ENCODE data around the gene LRRC56. TPM values are rescaled to one million over a fixed set of nuclear protein-coding genes. Genes with fewer than 3 reads are reported as not detected.

The LRRC56 gene
- total RNA-seq, 1 experiment from 2014 or later = 3.4 TPM

- no peak for TF ChIP-seq TCF7 (CRISPR knock-in tag; IDR thresholded peaks at IDR 0.05; ENCODE audit: low read depth)
- no peak for TF ChIP-seq ZNF671 (CRISPR knock-in tag; IDR thresholded peaks at IDR 0.05)
- TF ChIP-seq E2F1 (CRISPR knock-in tag; IDR thresholded peaks at IDR 0.05) = no peak
- TF ChIP-seq, protein P1, sequence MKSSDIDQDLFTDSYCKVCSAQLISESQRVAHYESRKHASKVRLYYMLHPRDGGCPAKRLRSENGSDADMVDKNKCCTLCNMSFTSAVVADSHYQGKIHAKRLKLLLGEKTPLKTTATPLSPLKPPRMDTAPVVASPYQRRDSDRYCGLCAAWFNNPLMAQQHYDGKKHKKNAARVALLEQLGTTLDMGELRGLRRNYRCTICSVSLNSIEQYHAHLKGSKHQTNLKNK (CRISPR knock-in tag; IDR thresholded peaks at IDR 0.05) = no peak
- TF ChIP-seq, protein P2, sequence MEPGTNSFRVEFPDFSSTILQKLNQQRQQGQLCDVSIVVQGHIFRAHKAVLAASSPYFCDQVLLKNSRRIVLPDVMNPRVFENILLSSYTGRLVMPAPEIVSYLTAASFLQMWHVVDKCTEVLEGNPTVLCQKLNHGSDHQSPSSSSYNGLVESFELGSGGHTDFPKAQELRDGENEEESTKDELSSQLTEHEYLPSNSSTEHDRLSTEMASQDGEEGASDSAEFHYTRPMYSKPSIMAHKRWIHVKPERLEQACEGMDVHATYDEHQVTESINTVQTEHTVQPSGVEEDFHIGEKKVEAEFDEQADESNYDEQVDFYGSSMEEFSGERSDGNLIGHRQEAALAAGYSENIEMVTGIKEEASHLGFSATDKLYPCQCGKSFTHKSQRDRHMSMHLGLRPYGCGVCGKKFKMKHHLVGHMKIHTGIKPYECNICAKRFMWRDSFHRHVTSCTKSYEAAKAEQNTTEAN (CRISPR knock-in tag; IDR thresholded peaks at IDR 0.05) = no peak
- TF ChIP-seq ESRRA (CRISPR knock-in tag; IDR thresholded peaks at IDR 0.05; ENCODE audit: borderline replicate concordance) = no peak
- no peak for TF ChIP-seq ZNF512 (CRISPR knock-in tag; IDR thresholded peaks at IDR 0.05; ENCODE audit: borderline replicate concordance)
Measured at GRCh38 chr11:526192-526591, 11.1 kb upstream of the LRRC56 start (continued).

GRCh38 chr11:528166-528814, 9.0 kb upstream of the LRRC56 start:
- H3K4me3 Mint-ChIP-seq = no peak overlapping the region
- CTCF ChIA-PET = no interaction called here
- POLR2A ChIA-PET = no interaction called here
- peaks cover 5% of the 10 kb centered on the region for H3K27me3 Mint-ChIP-seq (ENCODE audit: low read depth)
- peaks cover 7% of the 10 kb centered on the region for H3K9me3 Mint-ChIP-seq
- ATAC-seq = no peak
- no peak for DNase-seq (ENCODE audit: low spot score)
- H3K4me1 Mint-ChIP-seq = no peaks in the 10 kb centered on the region
- H3K27ac Mint-ChIP-seq = no peak overlapping the region
- H3K36me3 Mint-ChIP-seq = peaks cover 8% of the 10 kb centered on the region
- TF ChIP-seq JAZF1 (CRISPR knock-in tag; IDR thresholded peaks at IDR 0.05) = no peak
- no peak for TF ChIP-seq TEAD4 (CRISPR knock-in tag; IDR thresholded peaks at IDR 0.05)
- no peak for TF ChIP-seq SOX15 (CRISPR knock-in tag; IDR thresholded peaks at IDR 0.05)
- no peak for TF ChIP-seq SMAD3 (CRISPR knock-in tag; IDR thresholded peaks at IDR 0.05; ENCODE audit: borderline replicate concordance)
- no peak for TF ChIP-seq ZNF423 (CRISPR knock-in tag; IDR thresholded peaks at IDR 0.05)
- no peak for TF ChIP-seq RORB (CRISPR knock-in tag; IDR thresholded peaks at IDR 0.05)
- no peak for TF ChIP-seq NFE2L1 (CRISPR knock-in tag; IDR thresholded peaks at IDR 0.05)
- TF ChIP-seq GABPB1 (CRISPR knock-in tag; IDR thresholded peaks at IDR 0.05) = no peak
- no peak for TF ChIP-seq FOXP1 (CRISPR knock-in tag; IDR thresholded peaks at IDR 0.05; ENCODE audit: borderline replicate concordance)
- TF ChIP-seq, protein P3, sequence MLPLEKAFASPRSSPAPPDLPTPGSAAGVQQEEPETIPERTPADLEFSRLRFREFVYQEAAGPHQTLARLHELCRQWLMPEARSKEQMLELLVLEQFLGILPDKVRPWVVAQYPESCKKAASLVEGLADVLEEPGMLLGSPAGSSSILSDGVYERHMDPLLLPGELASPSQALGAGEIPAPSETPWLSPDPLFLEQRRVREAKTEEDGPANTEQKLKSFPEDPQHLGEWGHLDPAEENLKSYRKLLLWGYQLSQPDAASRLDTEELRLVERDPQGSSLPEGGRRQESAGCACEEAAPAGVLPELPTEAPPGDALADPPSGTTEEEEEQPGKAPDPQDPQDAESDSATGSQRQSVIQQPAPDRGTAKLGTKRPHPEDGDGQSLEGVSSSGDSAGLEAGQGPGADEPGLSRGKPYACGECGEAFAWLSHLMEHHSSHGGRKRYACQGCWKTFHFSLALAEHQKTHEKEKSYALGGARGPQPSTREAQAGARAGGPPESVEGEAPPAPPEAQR (CRISPR knock-in tag; IDR thresholded peaks at IDR 0.05) = no peak
- TF ChIP-seq NR2C2 (CRISPR knock-in tag; IDR thresholded peaks at IDR 0.05) = no peak
- TF ChIP-seq ZBTB21 (CRISPR knock-in tag; IDR thresholded peaks at IDR 0.05; ENCODE audit: borderline replicate concordance) = no peak
- TF ChIP-seq NR3C1 (CRISPR knock-in tag; conservative IDR thresholded peaks at IDR 0.05; ENCODE audit: low read depth) = no peak
- TF ChIP-seq, protein P4, sequence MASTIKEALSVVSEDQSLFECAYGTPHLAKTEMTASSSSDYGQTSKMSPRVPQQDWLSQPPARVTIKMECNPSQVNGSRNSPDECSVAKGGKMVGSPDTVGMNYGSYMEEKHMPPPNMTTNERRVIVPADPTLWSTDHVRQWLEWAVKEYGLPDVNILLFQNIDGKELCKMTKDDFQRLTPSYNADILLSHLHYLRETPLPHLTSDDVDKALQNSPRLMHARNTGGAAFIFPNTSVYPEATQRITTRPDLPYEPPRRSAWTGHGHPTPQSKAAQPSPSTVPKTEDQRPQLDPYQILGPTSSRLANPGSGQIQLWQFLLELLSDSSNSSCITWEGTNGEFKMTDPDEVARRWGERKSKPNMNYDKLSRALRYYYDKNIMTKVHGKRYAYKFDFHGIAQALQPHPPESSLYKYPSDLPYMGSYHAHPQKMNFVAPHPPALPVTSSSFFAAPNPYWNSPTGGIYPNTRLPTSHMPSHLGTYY (CRISPR knock-in tag; IDR thresholded peaks at IDR 0.05) = no peak
- no peak for TF ChIP-seq CDX4 (CRISPR knock-in tag; IDR thresholded peaks at IDR 0.05; ENCODE audit: borderline replicate concordance)
- TF ChIP-seq, protein P5, sequence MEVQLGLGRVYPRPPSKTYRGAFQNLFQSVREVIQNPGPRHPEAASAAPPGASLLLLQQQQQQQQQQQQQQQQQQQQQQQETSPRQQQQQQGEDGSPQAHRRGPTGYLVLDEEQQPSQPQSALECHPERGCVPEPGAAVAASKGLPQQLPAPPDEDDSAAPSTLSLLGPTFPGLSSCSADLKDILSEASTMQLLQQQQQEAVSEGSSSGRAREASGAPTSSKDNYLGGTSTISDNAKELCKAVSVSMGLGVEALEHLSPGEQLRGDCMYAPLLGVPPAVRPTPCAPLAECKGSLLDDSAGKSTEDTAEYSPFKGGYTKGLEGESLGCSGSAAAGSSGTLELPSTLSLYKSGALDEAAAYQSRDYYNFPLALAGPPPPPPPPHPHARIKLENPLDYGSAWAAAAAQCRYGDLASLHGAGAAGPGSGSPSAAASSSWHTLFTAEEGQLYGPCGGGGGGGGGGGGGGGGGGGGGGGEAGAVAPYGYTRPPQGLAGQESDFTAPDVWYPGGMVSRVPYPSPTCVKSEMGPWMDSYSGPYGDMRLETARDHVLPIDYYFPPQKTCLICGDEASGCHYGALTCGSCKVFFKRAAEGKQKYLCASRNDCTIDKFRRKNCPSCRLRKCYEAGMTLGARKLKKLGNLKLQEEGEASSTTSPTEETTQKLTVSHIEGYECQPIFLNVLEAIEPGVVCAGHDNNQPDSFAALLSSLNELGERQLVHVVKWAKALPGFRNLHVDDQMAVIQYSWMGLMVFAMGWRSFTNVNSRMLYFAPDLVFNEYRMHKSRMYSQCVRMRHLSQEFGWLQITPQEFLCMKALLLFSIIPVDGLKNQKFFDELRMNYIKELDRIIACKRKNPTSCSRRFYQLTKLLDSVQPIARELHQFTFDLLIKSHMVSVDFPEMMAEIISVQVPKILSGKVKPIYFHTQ (CRISPR knock-in tag; IDR thresholded peaks at IDR 0.05) = no peak
- TF ChIP-seq, protein P6, sequence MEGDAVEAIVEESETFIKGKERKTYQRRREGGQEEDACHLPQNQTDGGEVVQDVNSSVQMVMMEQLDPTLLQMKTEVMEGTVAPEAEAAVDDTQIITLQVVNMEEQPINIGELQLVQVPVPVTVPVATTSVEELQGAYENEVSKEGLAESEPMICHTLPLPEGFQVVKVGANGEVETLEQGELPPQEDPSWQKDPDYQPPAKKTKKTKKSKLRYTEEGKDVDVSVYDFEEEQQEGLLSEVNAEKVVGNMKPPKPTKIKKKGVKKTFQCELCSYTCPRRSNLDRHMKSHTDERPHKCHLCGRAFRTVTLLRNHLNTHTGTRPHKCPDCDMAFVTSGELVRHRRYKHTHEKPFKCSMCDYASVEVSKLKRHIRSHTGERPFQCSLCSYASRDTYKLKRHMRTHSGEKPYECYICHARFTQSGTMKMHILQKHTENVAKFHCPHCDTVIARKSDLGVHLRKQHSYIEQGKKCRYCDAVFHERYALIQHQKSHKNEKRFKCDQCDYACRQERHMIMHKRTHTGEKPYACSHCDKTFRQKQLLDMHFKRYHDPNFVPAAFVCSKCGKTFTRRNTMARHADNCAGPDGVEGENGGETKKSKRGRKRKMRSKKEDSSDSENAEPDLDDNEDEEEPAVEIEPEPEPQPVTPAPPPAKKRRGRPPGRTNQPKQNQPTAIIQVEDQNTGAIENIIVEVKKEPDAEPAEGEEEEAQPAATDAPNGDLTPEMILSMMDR (IDR thresholded peaks at IDR 0.05) = no peak
